ENCODE measurements around the gene ROR1.

- TF ChIP-seq CTCF (IDR thresholded peaks at IDR 0.05) (no peak), SMAD3 (CRISPR knock-in tag; IDR thresholded peaks at IDR 0.05; ENCODE audit: borderline replicate concordance) (no peak), CBFB (CRISPR knock-in tag; IDR thresholded peaks at IDR 0.05; ENCODE audit: low read depth) (no peak), ZSCAN18 (CRISPR knock-in tag; IDR thresholded peaks at IDR 0.05) (no peak), ZNF121 (CRISPR knock-in tag; IDR thresholded peaks at IDR 0.05) (no peak), MLX (CRISPR knock-in tag; IDR thresholded peaks at IDR 0.05) (no peak), TCF7 (CRISPR knock-in tag; IDR thresholded peaks at IDR 0.05; ENCODE audit: low read depth) (no peak), TEAD4 (CRISPR knock-in tag; IDR thresholded peaks at IDR 0.05) (no peak), ZBTB21 (CRISPR knock-in tag; IDR thresholded peaks at IDR 0.05; ENCODE audit: borderline replicate concordance) (no peak), ZNF317 (CRISPR knock-in tag; IDR thresholded peaks at IDR 0.05; ENCODE audit: borderline replicate concordance, low read depth) (no peak), ARID4B (CRISPR knock-in tag; IDR thresholded peaks at IDR 0.05; ENCODE audit: borderline replicate concordance) (no peak), MAX (CRISPR knock-in tag; IDR thresholded peaks at IDR 0.05) (no peak), JUN (CRISPR knock-in tag; IDR thresholded peaks at IDR 0.05) (no peak)
Measured at GRCh38 chr1:63951059-63951946, 177.5 kb downstream of the ROR1 start.
